ENCODE results near the gene ARHGAP6.
"Not testable (repeated sequence)": the region's sequence is repeated elsewhere in the genome, so short reads cannot be mapped to it uniquely, and the experiment has no call there.

ARHGAP6 gene

GRCh38 chrX:11241720-11242119 lies 424.0 kb downstream of the ARHGAP6 start:
- no peak for DNase-seq

DNA sequence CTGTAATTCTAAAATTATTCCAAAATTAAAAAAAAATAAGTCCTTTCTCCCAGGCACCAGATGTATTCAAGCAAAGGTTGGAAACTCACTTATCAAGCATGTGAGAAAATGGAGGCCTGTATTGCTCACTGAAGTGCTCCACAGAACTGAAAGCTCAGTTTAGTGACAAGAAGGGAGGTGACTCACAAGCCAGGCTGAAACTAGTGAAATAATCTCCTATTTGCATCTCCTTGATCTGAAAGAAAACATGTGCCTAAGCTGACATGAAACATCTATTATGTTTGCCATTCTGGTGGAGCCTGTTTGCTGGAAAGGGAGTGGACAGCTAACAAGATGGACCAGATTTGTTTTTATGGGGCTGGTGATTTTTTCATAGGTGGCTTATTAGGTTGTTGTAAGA lies 426.5 kb downstream of the ARHGAP6 start:
- DNase-seq = no peak

DNA sequence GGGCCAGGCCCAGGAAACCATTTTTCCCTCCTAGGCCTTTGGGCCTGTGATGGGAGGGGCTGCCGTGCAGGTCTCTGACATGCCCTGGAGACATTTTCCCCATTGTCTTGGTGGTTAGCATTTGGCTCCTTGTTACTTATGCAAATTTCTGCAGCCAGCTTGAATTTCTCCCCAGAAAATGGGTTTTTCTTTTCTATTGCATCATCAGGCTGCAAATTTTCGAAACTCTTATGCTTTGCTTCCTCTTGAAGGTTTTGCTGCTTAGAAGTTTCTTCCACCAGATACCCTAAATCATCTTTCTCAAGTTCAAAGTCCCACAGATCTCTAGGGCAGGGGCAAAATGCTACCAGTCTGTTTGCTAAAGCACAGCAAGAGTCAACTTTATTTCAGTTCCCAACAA lies 430.3 kb downstream of the ARHGAP6 start:
- not testable (repeated sequence) for DNase-seq

GRCh38 chrX:11215191-11215921 lies 450.4 kb downstream of the ARHGAP6 start:
- DNase-seq = no peak

DNA sequence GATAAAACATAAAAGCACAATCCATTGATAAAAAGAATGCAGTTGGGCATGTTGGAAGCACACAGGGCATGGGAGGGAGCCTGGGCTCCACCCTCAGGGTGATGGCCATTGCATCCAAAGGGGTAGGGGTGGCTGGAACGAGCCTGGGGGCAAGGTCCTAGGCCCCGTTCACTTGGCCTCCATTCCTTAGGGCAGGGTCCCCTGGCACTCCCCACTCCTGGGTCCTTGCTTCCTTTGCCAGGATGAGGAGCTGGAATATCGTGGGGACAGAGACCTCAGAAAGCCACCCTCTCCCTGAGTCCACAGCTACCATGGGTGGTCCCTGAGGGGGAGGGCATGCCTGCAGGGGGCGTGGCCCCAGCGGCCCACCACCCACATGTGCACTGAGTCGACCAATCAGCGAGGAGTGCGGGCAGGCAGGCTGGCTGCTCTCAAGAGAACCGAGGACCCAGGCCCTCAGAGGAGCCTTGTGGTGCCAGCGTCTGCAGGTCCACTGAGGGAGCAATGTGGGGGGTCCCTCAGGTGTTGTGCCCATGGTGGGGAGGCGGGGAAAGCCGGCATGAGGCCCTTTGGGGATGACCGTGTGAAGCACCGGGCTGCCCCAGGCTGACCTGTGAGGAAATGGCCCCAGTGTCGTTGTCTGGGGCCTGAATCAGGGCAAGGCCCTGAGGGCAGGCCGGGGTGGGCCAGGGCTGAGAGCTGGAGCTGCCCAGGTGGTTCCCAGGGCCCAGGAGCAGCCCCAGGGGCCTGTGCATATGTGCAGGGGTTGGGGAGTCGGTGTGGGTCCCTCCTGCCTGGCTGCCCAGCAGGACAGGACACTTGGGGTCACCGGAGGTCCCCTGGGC lies 451.2 kb downstream of the ARHGAP6 start:
- DNase-seq = no peak

GRCh38 chrX:11212741-11213140 lies 453.0 kb downstream of the ARHGAP6 start:
- DNase-seq = no peak

- DNase-seq = no peak
Measured at GRCh38 chrX:11210415-11210801, 455.3 kb downstream of the ARHGAP6 start.

DNA sequence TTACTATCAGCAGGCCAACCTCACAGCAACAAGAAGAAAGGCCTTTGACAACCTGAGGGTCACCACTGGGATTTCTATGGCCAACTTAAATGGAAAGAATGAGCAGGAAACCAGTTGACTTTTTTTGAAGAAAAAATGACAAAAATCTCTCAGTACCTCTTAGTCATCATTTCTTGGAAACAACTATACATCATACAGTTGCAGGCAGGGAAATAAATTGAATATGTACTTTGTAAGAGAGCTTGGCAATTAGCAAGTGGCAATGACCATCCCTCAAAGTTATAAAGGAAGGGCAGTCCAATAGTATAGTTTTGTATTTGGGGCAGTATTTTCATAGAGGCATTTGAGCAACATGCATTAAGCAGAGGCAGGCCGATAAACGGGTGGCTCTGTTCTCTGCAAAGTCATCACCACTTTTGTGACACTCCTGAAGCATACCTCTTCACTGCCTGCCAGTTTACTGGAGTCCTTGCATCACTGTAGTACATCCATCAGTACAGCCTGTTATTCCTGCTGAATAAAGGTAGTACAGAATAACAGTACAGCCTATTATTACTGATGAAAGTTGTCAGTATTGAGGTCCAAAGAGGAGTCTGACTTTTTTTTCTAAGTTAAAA lies 455.8 kb downstream of the ARHGAP6 start:
- no peak for DNase-seq

- no peak for DNase-seq
Measured at GRCh38 chrX:11206716-11207115, 459.0 kb downstream of the ARHGAP6 start.

- DNase-seq = no peak
Measured at GRCh38 chrX:11205796-11206195, 459.9 kb downstream of the ARHGAP6 start.

DNA sequence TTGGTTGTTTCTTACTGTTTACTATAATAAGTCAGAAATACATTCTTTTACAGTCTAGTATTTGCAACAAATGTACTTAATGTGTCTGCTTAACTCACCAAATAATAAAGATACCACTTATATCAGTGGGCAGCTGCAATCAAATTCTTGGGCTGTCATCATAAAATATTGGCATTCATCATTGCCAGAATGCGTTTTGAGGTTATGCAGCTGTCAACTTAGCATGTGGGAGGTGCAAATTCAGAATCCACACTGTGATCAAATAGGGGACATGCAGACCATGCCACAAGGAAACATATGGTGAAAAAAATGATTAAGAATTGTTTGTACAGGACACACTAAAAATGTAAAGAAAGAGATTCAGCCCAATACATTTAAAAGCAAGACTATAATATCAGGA lies 468.0 kb downstream of the ARHGAP6 start:
- DNase-seq = no peak

DNA sequence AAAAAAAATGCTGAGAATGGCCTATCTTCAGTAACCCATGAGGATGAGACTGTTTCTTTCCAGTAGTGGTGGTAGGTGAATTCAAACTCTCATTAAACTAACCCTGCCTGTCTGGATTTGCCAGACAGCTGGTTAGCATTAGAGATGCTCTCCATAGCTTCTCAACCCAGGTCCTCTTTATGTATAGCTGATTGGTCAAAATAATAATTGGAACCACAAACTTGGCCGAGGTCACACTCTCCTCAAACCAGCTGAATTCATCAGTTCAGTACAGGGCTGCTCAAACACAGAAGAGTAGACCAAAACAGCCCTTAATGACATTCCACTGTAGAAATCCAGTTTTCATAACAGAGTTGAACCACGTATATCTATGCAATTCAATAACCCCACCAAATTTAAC lies 469.2 kb downstream of the ARHGAP6 start:
- DNase-seq = no peak

DNA sequence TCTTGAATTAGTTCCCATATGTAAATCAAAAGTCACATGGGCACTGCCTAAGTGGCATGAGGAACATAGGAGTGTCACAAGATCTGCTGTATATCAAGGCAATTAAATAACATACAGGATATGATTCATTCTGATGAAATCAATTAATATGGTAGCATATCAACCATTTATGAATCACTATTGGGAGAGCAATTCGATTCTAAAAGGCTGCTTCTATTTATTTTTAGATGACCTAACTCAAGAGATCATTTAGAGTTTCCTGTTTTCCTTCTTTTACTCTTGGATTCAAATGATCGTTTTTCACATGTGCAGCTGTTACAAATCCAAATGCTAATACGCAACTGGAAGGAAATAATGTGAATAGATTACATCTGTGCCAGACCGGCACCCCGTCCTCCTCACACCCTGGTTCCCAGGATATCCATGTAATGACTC lies 472.7 kb downstream of the ARHGAP6 start:
- no peak for DNase-seq

DNA sequence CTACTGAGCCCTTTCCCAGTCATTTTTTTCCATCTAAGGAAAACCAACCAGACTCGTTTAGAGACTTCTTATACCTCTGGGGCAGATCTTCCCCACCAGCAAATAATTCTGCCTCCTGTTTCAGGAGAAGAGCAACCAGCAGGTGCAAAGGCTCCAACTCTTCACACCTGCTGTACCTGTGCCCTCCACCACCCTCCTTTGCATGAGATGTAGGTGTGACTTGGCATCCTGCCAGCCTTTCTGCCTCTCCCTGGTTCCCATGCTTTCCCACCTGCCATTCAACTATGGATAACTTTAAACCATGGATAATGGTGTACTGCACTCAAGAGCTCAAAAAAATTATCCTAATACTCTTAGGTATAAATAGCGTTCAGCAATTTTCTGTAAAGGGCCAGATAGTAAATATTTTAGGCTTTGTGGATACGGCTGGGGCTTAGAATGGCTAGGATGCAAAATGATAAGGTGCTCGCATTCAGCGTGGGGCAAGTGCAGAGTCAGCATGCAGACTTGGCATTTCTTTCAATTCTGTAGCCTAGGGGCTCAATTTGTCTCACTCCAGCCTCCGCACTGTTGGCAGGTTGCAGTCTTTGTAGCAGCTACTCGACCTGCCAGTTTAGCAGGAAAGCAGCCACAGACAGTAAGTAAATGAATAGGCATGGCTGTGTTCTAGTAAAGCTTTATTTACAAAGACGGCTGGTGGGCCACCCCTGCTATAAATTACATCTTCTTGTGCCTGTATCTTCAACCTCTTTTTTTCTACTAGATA lies 474.8 kb downstream of the ARHGAP6 start:
- peak in 1 of 51 donors; percentile 0 for DNase-seq

GRCh38 chrX:11189097-11189496 lies 476.6 kb downstream of the ARHGAP6 start:
- DNase-seq = no peak

GRCh38 chrX:11188664-11189063 lies 477.1 kb downstream of the ARHGAP6 start:
- DNase-seq = no peak

- no peak for DNase-seq
Measured at GRCh38 chrX:11187001-11187400, 478.7 kb downstream of the ARHGAP6 start.

GRCh38 chrX:11185861-11186260 lies 479.9 kb downstream of the ARHGAP6 start:
- DNase-seq = no peak

- DNase-seq = no peak
Measured at GRCh38 chrX:11180571-11180970, 485.1 kb downstream of the ARHGAP6 start.

- no peak for DNase-seq
Measured at GRCh38 chrX:11172415-11172814, 493.3 kb downstream of the ARHGAP6 start.

DNA sequence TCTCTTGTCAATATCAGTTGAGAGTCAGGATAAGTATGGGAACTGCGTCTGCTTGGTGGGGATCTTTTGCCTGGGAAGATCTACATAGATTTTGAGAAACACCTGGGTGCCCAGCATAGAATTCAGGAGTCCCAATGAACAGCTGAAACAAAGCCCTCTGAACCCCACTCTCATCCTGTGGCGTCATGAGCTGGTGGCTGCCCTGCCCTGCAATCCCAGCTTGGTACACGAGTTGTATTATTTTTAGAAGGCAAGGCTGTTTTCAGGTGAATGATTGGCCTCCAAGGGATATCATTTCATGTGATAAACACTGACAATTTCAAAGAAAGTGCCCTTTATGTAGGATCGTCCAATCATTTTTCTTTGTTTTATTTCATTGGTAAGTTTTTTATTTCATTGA lies 493.8 kb downstream of the ARHGAP6 start:
- no peak for DNase-seq

GRCh38 chrX:11164433-11164832 lies 501.3 kb downstream of the ARHGAP6 start:
- no peak for DNase-seq

Measured in hypothalamus (tissue), 51 donors.